Astrocyte (in vitro differentiated cells and primary cell): ENCODE results near the gene HSD17B2.

Source experiments
- EZH2 ChIP-seq: IDR thresholded peaks from 2 replicates; pipeline ENCODE4 v1.6.1; 2012; ENCODE audit warnings: mild to moderate bottlenecking, low read length, inconsistent platforms; ENCODE audit not compliant: insufficient read depth
- TF ChIP-seq, protein P1 (sequence below): IDR thresholded peaks from 2 replicates; pipeline ENCODE4 v1.5.1; 2011; ENCODE audit warnings: low read depth, mild to moderate bottlenecking, inconsistent platforms, low read length, moderate library complexity; ENCODE audit not compliant: insufficient read depth

DNA sequence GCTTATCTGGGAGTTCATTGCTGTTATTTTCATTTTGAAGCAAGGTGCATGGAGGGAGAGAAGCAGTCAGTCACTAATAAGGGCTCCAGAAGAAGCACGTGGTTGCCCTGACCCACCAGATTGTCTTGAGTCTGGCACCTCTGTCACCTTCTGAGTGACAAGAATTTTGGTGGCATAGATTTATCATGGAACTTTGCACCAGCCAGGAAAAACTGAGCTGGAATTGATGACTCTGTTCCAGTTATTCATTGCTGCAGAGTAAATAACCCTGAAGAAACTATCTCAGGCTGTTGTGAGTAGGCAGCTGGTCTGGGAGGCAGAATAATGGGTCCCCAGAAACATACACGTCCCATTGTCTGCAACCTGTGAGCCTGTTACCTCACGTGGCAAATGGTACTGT, 44.8 kb downstream of the HSD17B2 start:
- no peak for TF ChIP-seq EZH2
- TF ChIP-seq, protein P1, sequence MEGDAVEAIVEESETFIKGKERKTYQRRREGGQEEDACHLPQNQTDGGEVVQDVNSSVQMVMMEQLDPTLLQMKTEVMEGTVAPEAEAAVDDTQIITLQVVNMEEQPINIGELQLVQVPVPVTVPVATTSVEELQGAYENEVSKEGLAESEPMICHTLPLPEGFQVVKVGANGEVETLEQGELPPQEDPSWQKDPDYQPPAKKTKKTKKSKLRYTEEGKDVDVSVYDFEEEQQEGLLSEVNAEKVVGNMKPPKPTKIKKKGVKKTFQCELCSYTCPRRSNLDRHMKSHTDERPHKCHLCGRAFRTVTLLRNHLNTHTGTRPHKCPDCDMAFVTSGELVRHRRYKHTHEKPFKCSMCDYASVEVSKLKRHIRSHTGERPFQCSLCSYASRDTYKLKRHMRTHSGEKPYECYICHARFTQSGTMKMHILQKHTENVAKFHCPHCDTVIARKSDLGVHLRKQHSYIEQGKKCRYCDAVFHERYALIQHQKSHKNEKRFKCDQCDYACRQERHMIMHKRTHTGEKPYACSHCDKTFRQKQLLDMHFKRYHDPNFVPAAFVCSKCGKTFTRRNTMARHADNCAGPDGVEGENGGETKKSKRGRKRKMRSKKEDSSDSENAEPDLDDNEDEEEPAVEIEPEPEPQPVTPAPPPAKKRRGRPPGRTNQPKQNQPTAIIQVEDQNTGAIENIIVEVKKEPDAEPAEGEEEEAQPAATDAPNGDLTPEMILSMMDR, result no peak
